HepG2 (cell line): Measurements from ENCODE around the gene TMC8. TPM values are rescaled to one million over a fixed set of nuclear protein-coding genes. Genes with fewer than 3 reads are reported as not detected.
A peak's percentile ranks its signal among the peaks of the same experiment; 100 is the strongest.

Experiments used
- ASH2L ChIP-seq: fragments of 300-600, 200-600 bp; sonication (generic); IDR thresholded peaks from 2 replicates; pipeline ENCODE4 v1.7.0; 2017; ENCODE audit warnings: low read depth, mild to moderate bottlenecking, moderate library complexity, mixed read lengths, low read length; ENCODE audit not compliant: insufficient read length
- BRCA1 ChIP-seq: sonication (generic); formaldehyde crosslinking; IDR thresholded peaks from 2 replicates; pipeline ENCODE4 v1.4.0; 2020; ENCODE audit warnings: missing genetic modification reagents
- ELF4 ChIP-seq: sonication (generic); formaldehyde crosslinking; IDR thresholded peaks from 2 replicates; pipeline ENCODE4 v1.5.0; 2020; ENCODE audit warnings: missing genetic modification reagents, mild to moderate bottlenecking, moderate library complexity, borderline replicate concordance
- GATA4 ChIP-seq: sonication (generic); IDR thresholded peaks from 2 replicates; pipeline ENCODE4 v1.6.1; 2016; ENCODE audit warnings: antibody characterized with exemption, low read depth, borderline replicate concordance
- GPN1 ChIP-seq: sonication (generic); formaldehyde crosslinking; IDR thresholded peaks from 2 replicates; pipeline ENCODE4 v1.5.1; 2020; ENCODE audit warnings: missing genetic modification reagents, borderline replicate concordance
- ISL2 ChIP-seq: sonication (generic); formaldehyde crosslinking; IDR thresholded peaks from 2 replicates; pipeline ENCODE4 v1.5.0; 2020; ENCODE audit warnings: missing genetic modification reagents
- ISX ChIP-seq: sonication (generic); formaldehyde crosslinking; conservative IDR thresholded peaks from 2 replicates; pipeline ENCODE4 v1.5.0; 2020; ENCODE audit warnings: missing genetic modification reagents
- KDM1A ChIP-seq: IDR thresholded peaks from 2 replicates; pipeline ENCODE4 v1.6.1; 2016; ENCODE audit warnings: missing compliant biosample characterization
- NCOR1 ChIP-seq: fragments of 200-600 bp; sonication (generic); IDR thresholded peaks from 2 replicates; pipeline ENCODE4 v1.7.0; 2017; ENCODE audit warnings: antibody characterized with exemption, low read length, borderline replicate concordance
- PRMT3 ChIP-seq: sonication (generic); formaldehyde crosslinking; IDR thresholded peaks from 2 replicates; pipeline ENCODE4 v1.8.1; 2022; ENCODE audit warnings: low read depth, mild to moderate bottlenecking, moderate library complexity, missing genetic modification reagents, borderline replicate concordance
- TBL1XR1 ChIP-seq: fragments of 150-350 bp; IDR thresholded peaks from 2 replicates; pipeline ENCODE4 v1.6.1; 2014; ENCODE audit warnings: borderline replicate concordance, low read length; ENCODE audit not compliant: partially characterized antibody
- TEAD2 ChIP-seq: sonication (generic); formaldehyde crosslinking; IDR thresholded peaks from 2 replicates; pipeline ENCODE4 v1.9.0; 2021; ENCODE audit warnings: missing genetic modification reagents
- ZBTB21 ChIP-seq: sonication (generic); formaldehyde crosslinking; IDR thresholded peaks from 2 replicates; pipeline ENCODE4 v1.4.0; 2020; ENCODE audit warnings: missing genetic modification reagents
- ZKSCAN5 ChIP-seq: sonication (generic); formaldehyde crosslinking; IDR thresholded peaks from 2 replicates; pipeline ENCODE4 v1.5.1; 2020; ENCODE audit warnings: mild to moderate bottlenecking, missing genetic modification reagents
- ZNF101 ChIP-seq: sonication (generic); formaldehyde crosslinking; IDR thresholded peaks from 2 replicates; pipeline ENCODE4 v1.4.0; 2020; ENCODE audit warnings: mild to moderate bottlenecking, low read depth, missing genetic modification reagents, borderline replicate concordance
- ZNF234 ChIP-seq: sonication (generic); formaldehyde crosslinking; conservative IDR thresholded peaks from 2 replicates; pipeline ENCODE4 v1.5.1; 2020; ENCODE audit warnings: mild to moderate bottlenecking, missing genetic modification reagents
- ZNF501 ChIP-seq: sonication (generic); formaldehyde crosslinking; IDR thresholded peaks from 2 replicates; pipeline ENCODE4 v1.5.1; 2020; ENCODE audit warnings: mild to moderate bottlenecking, moderate library complexity, missing genetic modification reagents
- ZNF513 ChIP-seq: sonication (generic); formaldehyde crosslinking; conservative IDR thresholded peaks from 2 replicates; pipeline ENCODE4 v1.5.0; 2020; ENCODE audit warnings: missing genetic modification reagents
- ZNF549 ChIP-seq: sonication (generic); formaldehyde crosslinking; IDR thresholded peaks from 2 replicates; pipeline ENCODE4 v1.5.0; 2020; ENCODE audit warnings: missing genetic modification reagents
- ZNF589 ChIP-seq: sonication (generic); formaldehyde crosslinking; conservative IDR thresholded peaks from 2 replicates; pipeline ENCODE4 v1.8.0; 2022; ENCODE audit warnings: mild to moderate bottlenecking, moderate library complexity, missing genetic modification reagents
- ZNF770 ChIP-seq: sonication (generic); formaldehyde crosslinking; IDR thresholded peaks from 2 replicates; pipeline ENCODE4 v1.5.0; 2020; ENCODE audit warnings: mild to moderate bottlenecking, missing genetic modification reagents
- ZNF782 ChIP-seq: sonication (generic); formaldehyde crosslinking; IDR thresholded peaks from 2 replicates; pipeline ENCODE4 v1.4.0; 2020; ENCODE audit warnings: missing genetic modification reagents, mild to moderate bottlenecking, borderline replicate concordance
- polyA plus RNA-seq, 8 experiments: library from polyadenylated mRNA; depleted of rRNA in 3 of 8; stranded (reverse) in 7 of 8; unstranded in 1 of 8; fragments of >200 nt; fragmentation: Illumina TruSeq in 4 of 8; extraction: Trizol in 4 of 8; gene quantifications; 2 replicates each; pipeline versions ENCODE4 v1.2.1 to v1.2.3, GENCODE V29; 2011 to 2016; ENCODE audit warnings: low read depth in 4 of 8, missing spikeins in 1 of 8, mixed read lengths in 1 of 8; ENCODE audit not compliant: insufficient read depth in 1 of 8
- total RNA-seq, 5 experiments: library from RNA; depleted of rRNA; stranded (reverse); fragments of >200 nt; fragmentation: Illumina TruSeq; extraction: Trizol; gene quantifications; 2 replicates each; pipeline ENCODE4 v1.2.3, GENCODE V29; 2016; ENCODE audit warnings: low read depth in 1 of 5
- TF ChIP-seq, protein P1 (sequence below): sonication (generic); formaldehyde crosslinking; IDR thresholded peaks from 2 replicates; pipeline ENCODE4 v1.4.0; 2020; ENCODE audit warnings: mild to moderate bottlenecking, missing genetic modification reagents

TMC8 gene
- total and polyA plus RNA-seq, 2 of the 13 experiments (the other 11 are each of a cell fraction or from before 2014, with no cell fraction given), result 0.53 to 7.8 TPM

GRCh38 chr17:78133971-78134898 is 3.7 kb downstream of the TMC8 start (continued):
- no peak for TF ChIP-seq ZBTB21 (CRISPR knock-in tag)
- no peak for TF ChIP-seq ZKSCAN5 (CRISPR knock-in tag)
- no peak for TF ChIP-seq ISX
- TF ChIP-seq TBL1XR1, result no peak
- TF ChIP-seq, protein P1, sequence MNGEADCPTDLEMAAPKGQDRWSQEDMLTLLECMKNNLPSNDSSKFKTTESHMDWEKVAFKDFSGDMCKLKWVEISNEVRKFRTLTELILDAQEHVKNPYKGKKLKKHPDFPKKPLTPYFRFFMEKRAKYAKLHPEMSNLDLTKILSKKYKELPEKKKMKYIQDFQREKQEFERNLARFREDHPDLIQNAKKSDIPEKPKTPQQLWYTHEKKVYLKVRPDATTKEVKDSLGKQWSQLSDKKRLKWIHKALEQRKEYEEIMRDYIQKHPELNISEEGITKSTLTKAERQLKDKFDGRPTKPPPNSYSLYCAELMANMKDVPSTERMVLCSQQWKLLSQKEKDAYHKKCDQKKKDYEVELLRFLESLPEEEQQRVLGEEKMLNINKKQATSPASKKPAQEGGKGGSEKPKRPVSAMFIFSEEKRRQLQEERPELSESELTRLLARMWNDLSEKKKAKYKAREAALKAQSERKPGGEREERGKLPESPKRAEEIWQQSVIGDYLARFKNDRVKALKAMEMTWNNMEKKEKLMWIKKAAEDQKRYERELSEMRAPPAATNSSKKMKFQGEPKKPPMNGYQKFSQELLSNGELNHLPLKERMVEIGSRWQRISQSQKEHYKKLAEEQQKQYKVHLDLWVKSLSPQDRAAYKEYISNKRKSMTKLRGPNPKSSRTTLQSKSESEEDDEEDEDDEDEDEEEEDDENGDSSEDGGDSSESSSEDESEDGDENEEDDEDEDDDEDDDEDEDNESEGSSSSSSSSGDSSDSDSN, result peak; percentile 61
- no peak for TF ChIP-seq ZNF513 (CRISPR knock-in tag)
- no peak for TF ChIP-seq NCOR1
- TF ChIP-seq ZNF234 (CRISPR knock-in tag), result no peak
- TF ChIP-seq ZNF501 (CRISPR knock-in tag), result peak; percentile 88
- TF ChIP-seq GATA4, result no peak
- TF ChIP-seq ZNF782, result no peak
- no peak for TF ChIP-seq ISL2 (CRISPR knock-in tag)
- TF ChIP-seq ZNF770, result no peak
- no peak for TF ChIP-seq BRCA1 (CRISPR knock-in tag)
- TF ChIP-seq KDM1A (CRISPR knock-in tag), result peak; percentile 88
- no peak for TF ChIP-seq ASH2L
- no peak for TF ChIP-seq ZNF589 (CRISPR knock-in tag)
- TF ChIP-seq GPN1 (CRISPR knock-in tag), result no peak
- TF ChIP-seq ELF4, result no peak
- no peak for TF ChIP-seq TEAD2
- no peak for TF ChIP-seq ZNF101 (CRISPR knock-in tag)
- TF ChIP-seq ZNF549 (CRISPR knock-in tag), result no peak
- TF ChIP-seq PRMT3 (CRISPR knock-in tag), result no peak
